CD8-positive, alpha-beta memory T cell (primary cell): ENCODE results near the gene FOXP4. TPM values are rescaled to one million over a fixed set of nuclear protein-coding genes. Genes with fewer than 3 reads are reported as not detected.

Source experiments
- CTCF ChIA-PET: fragments of 350-600 bp; sonication (Branson Sonifier 250); formaldehyde crosslinking; loops from one replicate; lab custom pipeline; 2021; ENCODE audit warnings: antibody characterized with exemption; lab: Charles Lee
- POLR2A ChIA-PET: fragments of 350-600 bp; sonication (Branson Sonifier 250); formaldehyde crosslinking; loops from one replicate; lab custom pipeline; 2021; ENCODE audit warnings: antibody characterized with exemption; lab: Charles Lee
- DNase-seq, 5 donors: peaks; one replicate each; pipeline versions ENCODE4 v3.0.0 to v3.0.0-alpha.2; 2020 to 2022; ENCODE audit warnings: mixed read lengths in 1 of 5
- H3K27ac ChIP-seq: one replicate; pipeline ENCODE4 v1.7.0; 2013; ENCODE audit warnings: low read depth, mild to moderate bottlenecking, low read length, moderate library complexity
- H3K27me3 ChIP-seq: 2 replicates; pipeline ENCODE4 v1.7.0; 2013; ENCODE audit warnings: low read length, mild to moderate bottlenecking; ENCODE audit not compliant: insufficient read depth, poor library complexity, severe bottlenecking
- H3K36me3 ChIP-seq: 2 replicates; pipeline ENCODE4 v1.7.0; 2013; ENCODE audit warnings: mild to moderate bottlenecking, low read length, moderate library complexity; ENCODE audit not compliant: insufficient read depth
- H3K4me1 ChIP-seq: 2 replicates; pipeline ENCODE4 v1.7.0; 2013; ENCODE audit warnings: mild to moderate bottlenecking, low read length, moderate library complexity; ENCODE audit not compliant: insufficient read depth
- H3K4me3 ChIP-seq: 2 replicates; pipeline ENCODE4 v1.7.0; 2013; ENCODE audit warnings: mild to moderate bottlenecking, low read length
- H3K9me3 ChIP-seq: 2 replicates; pipeline ENCODE4 v1.7.0; 2013; ENCODE audit warnings: mild to moderate bottlenecking, low read length
- H3K27ac Mint-ChIP-seq, 8 donors: one replicate each; pipeline ENCODE4 v1.8.0; 2020 to 2021; ENCODE audit warnings: mixed read lengths in 8 of 8, mild to moderate bottlenecking in 6 of 8, inconsistent platforms in 3 of 8, moderate library complexity in 3 of 8
- H3K27me3 Mint-ChIP-seq, 2 donors: one replicate each; pipeline ENCODE4 v1.8.0; 2020 to 2021; ENCODE audit warnings: mixed read lengths in 2 of 2, mild to moderate bottlenecking in 1 of 2, moderate library complexity in 1 of 2
- H3K36me3 Mint-ChIP-seq, 3 donors: one replicate each; pipeline ENCODE4 v1.8.0; 2020 to 2021; ENCODE audit warnings: mixed read lengths in 3 of 3, inconsistent platforms in 1 of 3, mild to moderate bottlenecking in 1 of 3
- H3K4me1 Mint-ChIP-seq, 3 donors: one replicate each; pipeline ENCODE4 v1.8.0; 2020 to 2021; ENCODE audit warnings: mixed read lengths in 3 of 3, inconsistent platforms in 1 of 3, mild to moderate bottlenecking in 1 of 3
- H3K4me3 Mint-ChIP-seq, 7 donors: one replicate each; pipeline ENCODE4 v1.8.0; 2020 to 2021; ENCODE audit warnings: mixed read lengths in 7 of 7, mild to moderate bottlenecking in 6 of 7, moderate library complexity in 4 of 7, inconsistent platforms in 2 of 7
- H3K9me3 Mint-ChIP-seq, 5 donors: one replicate each; pipeline ENCODE4 v1.8.0; 2020 to 2022; ENCODE audit warnings: mixed read lengths in 5 of 5, mild to moderate bottlenecking in 3 of 5, moderate library complexity in 2 of 5, inconsistent platforms in 1 of 5
- polyA plus RNA-seq: library from polyadenylated mRNA; unstranded; fragments of 300-500 nt; fragmentation: Illumina TruSeq; gene quantifications from one replicate; pipeline ENCODE4 v1.2.3, GENCODE V29; 2021
- total RNA-seq, 2 experiments: library from RNA; stranded (reverse); gene quantifications; one replicate each; pipeline ENCODE4 v1.2.3, GENCODE V29; 2021

The FOXP4 gene
- total and polyA plus RNA-seq, 3 experiments from 2014 or later: 1.6 to 22.3 (median 22.2) TPM

DNA sequence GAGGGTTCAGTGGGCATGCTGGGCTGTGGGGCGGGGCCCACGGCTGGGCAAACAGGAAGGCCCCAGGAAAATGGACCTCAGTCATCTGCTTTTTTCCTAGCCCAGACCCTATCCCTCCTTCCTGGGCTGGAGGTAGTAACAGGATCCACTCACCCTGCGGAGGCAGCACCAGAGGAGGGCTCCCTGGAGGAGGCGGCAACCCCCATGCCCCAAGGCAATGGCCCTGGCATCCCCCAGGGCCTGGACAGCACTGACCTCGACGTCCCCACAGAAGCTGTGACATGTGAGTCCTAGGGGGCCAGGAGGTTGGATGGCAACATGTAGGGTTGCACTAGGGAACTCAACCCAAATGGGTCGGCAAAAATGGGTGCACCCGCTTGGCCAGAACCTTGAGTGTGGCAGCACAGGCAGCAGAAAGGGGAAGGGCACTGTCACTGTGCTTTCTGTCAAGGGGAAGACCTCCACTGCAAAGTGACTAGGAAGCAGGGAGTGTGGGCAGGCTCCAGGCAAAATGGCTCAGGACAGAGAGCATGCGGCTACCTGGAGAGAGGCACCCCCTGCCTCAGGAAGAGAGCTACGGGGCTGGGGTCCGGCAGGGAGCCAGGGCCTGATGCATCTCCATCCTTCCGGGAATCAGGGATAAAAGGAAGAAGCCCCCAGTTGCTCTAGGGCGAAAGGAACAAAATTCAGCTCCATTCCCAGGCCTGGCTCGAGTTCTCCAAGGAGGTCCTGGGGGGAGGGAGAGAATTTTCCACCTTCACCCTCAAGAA is 100.0 kb downstream of the FOXP4 start:
- CTCF ChIA-PET: no interaction called here
- Histone ChIP-seq H3K4me3 (no peak overlapping the region), H3K27ac (no peak overlapping the region), H3K9me3 (no peaks in the 10 kb centered on the region), H3K27me3 (peaks cover 4% of the 10 kb centered on the region), H3K36me3 (no peaks in the 10 kb centered on the region), H3K4me1 (no peaks in the 10 kb centered on the region)
- no peaks in the 10 kb centered on the region for H3K9me3 Mint-ChIP-seq
- POLR2A ChIA-PET: no interaction called here
- H3K4me1 Mint-ChIP-seq: no peaks in the 10 kb centered on the region
- no peaks in the 10 kb centered on the region for H3K36me3 Mint-ChIP-seq
- H3K27me3 Mint-ChIP-seq: peaks cover 7 to 43% of the 10 kb centered on the region in 2 donors
- no peak overlapping the region for H3K4me3 Mint-ChIP-seq
- no peak overlapping the region for H3K27ac Mint-ChIP-seq
- no peak for DNase-seq

- H3K9me3 Mint-ChIP-seq: no peaks in the 10 kb centered on the region
- H3K27me3 Mint-ChIP-seq: peaks cover 6 to 39% of the 10 kb centered on the region in 2 donors
- no peaks in the 10 kb centered on the region for H3K9me3 ChIP-seq
- ChIA-PET CTCF (interaction anchor here (0.7 to 1.2 kb wide), 2 partner anchors 36 to 208 kb away, joined by 3 read pairs; no protein-coding TSS in a partner anchor), POLR2A (no interaction called here)
- H3K27ac Mint-ChIP-seq: no peak overlapping the region
- no peaks in the 10 kb centered on the region for H3K4me1 ChIP-seq
- H3K36me3 ChIP-seq: no peaks in the 10 kb centered on the region
- DNase-seq: no peak
- H3K4me3 ChIP-seq: no peak overlapping the region
- H3K36me3 Mint-ChIP-seq: no peaks in the 10 kb centered on the region
- H3K27ac ChIP-seq: no peak overlapping the region
- H3K4me1 Mint-ChIP-seq: no peaks in the 10 kb centered on the region
- peaks cover 4% of the 10 kb centered on the region for H3K27me3 ChIP-seq
- H3K4me3 Mint-ChIP-seq: no peak overlapping the region
Measured at GRCh38 chr6:41647061-41647511, 100.9 kb downstream of the FOXP4 start.

DNA sequence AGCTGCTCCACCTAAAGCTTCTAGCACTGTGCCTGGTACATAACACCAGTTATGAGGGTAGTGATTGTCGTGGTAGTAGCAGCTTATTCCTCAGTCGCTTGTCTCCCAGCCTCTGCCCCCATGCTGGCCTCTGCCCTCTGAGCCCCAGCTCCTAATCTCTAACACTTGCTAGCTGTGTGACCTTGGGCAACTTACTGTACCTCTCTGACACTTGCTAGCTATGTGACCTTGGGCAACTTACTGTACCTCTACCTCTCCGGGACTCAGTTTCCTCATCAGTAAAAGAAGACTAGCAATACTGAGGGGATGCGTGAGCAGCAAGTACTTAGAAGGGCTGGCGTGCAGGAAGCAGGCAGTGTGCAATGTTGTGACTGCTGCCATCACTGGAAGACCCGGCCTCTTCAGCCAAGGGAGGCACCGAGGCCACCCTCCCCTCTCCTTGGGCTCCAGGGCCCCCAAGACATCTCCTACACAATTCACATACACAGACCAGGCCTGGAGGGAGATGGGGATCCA is 101.9 kb downstream of the FOXP4 start:
- Mint-ChIP-seq H3K27ac (no peak overlapping the region), H3K36me3 (no peaks in the 10 kb centered on the region), H3K9me3 (no peaks in the 10 kb centered on the region), H3K27me3 (peaks cover 6 to 37% of the 10 kb centered on the region in 2 donors), H3K4me3 (no peak overlapping the region), H3K4me1 (no peaks in the 10 kb centered on the region)
- no peaks in the 10 kb centered on the region for H3K9me3 ChIP-seq
- CTCF ChIA-PET: interaction anchor here (1.2 kb wide), 1 partner anchor 35 kb away, joined by 3 read pairs; no protein-coding TSS in a partner anchor
- POLR2A ChIA-PET: interaction anchor here (0.6 kb wide), 1 partner anchor 41 kb away, joined by 3 read pairs; no protein-coding TSS in a partner anchor
- H3K36me3 ChIP-seq: no peaks in the 10 kb centered on the region
- H3K27ac ChIP-seq: no peak overlapping the region
- no peaks in the 10 kb centered on the region for H3K4me1 ChIP-seq
- no peak for DNase-seq
- H3K27me3 ChIP-seq: peaks cover 4% of the 10 kb centered on the region
- H3K4me3 ChIP-seq: no peak overlapping the region

DNA sequence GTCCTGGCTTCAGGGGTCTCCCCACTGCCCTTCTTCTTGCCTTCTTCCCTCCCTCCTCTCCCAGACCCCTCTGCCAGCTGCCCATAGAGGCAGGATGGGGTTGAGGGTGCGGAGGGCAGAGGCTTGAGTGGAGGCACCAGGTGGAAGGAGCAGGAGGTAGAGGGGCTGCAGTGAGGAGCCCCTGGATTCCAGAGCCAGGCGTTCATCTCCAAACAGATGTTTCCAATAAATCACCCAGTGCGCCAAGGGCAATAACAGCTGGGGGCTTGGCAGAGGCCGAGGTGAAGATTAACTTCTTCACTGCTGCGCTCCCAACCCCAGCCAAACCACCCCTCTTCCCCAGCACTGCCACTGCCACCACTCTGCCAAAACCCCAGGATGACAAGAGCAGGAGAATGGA is 102.7 kb downstream of the FOXP4 start:
- no peak overlapping the region for H3K4me3 Mint-ChIP-seq
- H3K27ac ChIP-seq: no peak overlapping the region
- ChIA-PET POLR2A (no interaction called here), CTCF (no interaction called here)
- H3K27ac Mint-ChIP-seq: peak overlapping the region in 1 of 8 donors; percentile 87
- peaks cover 5 to 35% of the 10 kb centered on the region in 2 donors for H3K27me3 Mint-ChIP-seq
- no peaks in the 10 kb centered on the region for H3K36me3 ChIP-seq
- no peak for DNase-seq
- H3K9me3 ChIP-seq: no peaks in the 10 kb centered on the region
- H3K27me3 ChIP-seq: peaks cover 4% of the 10 kb centered on the region
- H3K36me3 Mint-ChIP-seq: no peaks in the 10 kb centered on the region
- H3K4me1 Mint-ChIP-seq: no peaks in the 10 kb centered on the region
- H3K4me1 ChIP-seq: no peaks in the 10 kb centered on the region
- H3K9me3 Mint-ChIP-seq: no peaks in the 10 kb centered on the region
- no peak overlapping the region for H3K4me3 ChIP-seq

GRCh38 chr6:41649596-41649995 is 103.4 kb downstream of the FOXP4 start:
- no peak overlapping the region for H3K4me3 Mint-ChIP-seq
- Histone ChIP-seq H3K4me3 (no peak overlapping the region), H3K27me3 (peaks cover 4% of the 10 kb centered on the region), H3K27ac (no peak overlapping the region), H3K36me3 (no peaks in the 10 kb centered on the region), H3K9me3 (no peaks in the 10 kb centered on the region), H3K4me1 (no peaks in the 10 kb centered on the region)
- H3K36me3 Mint-ChIP-seq: no peaks in the 10 kb centered on the region
- DNase-seq: no peak
- POLR2A ChIA-PET: interaction anchor here (0.7 kb wide), 1 partner anchor 38 kb away, joined by 6 read pairs; no protein-coding TSS in a partner anchor
- peaks cover 4 to 40% of the 10 kb centered on the region in 2 donors for H3K27me3 Mint-ChIP-seq
- no peaks in the 10 kb centered on the region for H3K4me1 Mint-ChIP-seq
- no peaks in the 10 kb centered on the region for H3K9me3 Mint-ChIP-seq
- peak overlapping the region in 1 of 8 donors; percentile 75 for H3K27ac Mint-ChIP-seq
- CTCF ChIA-PET: no interaction called here

DNA sequence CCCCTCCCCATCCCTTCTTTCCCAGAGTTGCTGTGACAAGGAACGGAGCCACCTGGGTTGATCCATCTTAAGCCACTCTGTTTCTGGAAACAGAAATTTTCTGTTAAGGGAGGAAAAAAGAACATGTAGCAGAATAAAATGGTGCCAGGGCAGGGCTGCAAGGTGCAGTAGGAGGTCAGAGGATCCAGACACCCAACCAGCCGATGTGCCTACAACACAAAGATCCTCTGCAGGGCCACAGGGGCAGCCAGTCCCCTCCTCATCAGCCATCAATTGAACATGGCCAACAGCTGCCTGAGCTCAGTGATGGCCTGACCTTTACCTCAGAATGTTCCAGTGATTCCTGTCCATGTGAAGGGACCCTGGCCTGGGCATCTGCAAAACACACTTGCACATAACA is 103.9 kb downstream of the FOXP4 start:
- H3K27me3 ChIP-seq: peaks cover 4% of the 10 kb centered on the region
- H3K4me1 ChIP-seq: no peaks in the 10 kb centered on the region
- CTCF ChIA-PET: no interaction called here
- H3K9me3 ChIP-seq: no peaks in the 10 kb centered on the region
- peaks cover 5 to 45% of the 10 kb centered on the region in 2 donors for H3K27me3 Mint-ChIP-seq
- no peak for DNase-seq
- no peak overlapping the region for H3K4me3 Mint-ChIP-seq
- H3K27ac ChIP-seq: no peak overlapping the region
- no peak overlapping the region for H3K27ac Mint-ChIP-seq
- POLR2A ChIA-PET: interaction anchor here (0.7 kb wide), 1 partner anchor 39 kb away, joined by 6 read pairs; no protein-coding TSS in a partner anchor
- H3K36me3 Mint-ChIP-seq: no peaks in the 10 kb centered on the region
- no peaks in the 10 kb centered on the region for H3K36me3 ChIP-seq
- H3K9me3 Mint-ChIP-seq: no peaks in the 10 kb centered on the region
- no peak overlapping the region for H3K4me3 ChIP-seq
- H3K4me1 Mint-ChIP-seq: no peaks in the 10 kb centered on the region

GRCh38 chr6:41651246-41651961 is 105.2 kb downstream of the FOXP4 start:
- H3K36me3 ChIP-seq: no peaks in the 10 kb centered on the region
- Mint-ChIP-seq H3K27ac (peak overlapping the region in 1 of 8 donors; percentile 51), H3K4me3 (no peak overlapping the region), H3K27me3 (peaks cover 9 to 43% of the 10 kb centered on the region in 2 donors), H3K9me3 (no peaks in the 10 kb centered on the region), H3K4me1 (no peaks in the 10 kb centered on the region), H3K36me3 (no peaks in the 10 kb centered on the region)
- no peak for DNase-seq
- no peaks in the 10 kb centered on the region for H3K9me3 ChIP-seq
- no peak overlapping the region for H3K27ac ChIP-seq
- ChIA-PET POLR2A (no interaction called here), CTCF (no interaction called here)
- H3K27me3 ChIP-seq: peaks cover 8% of the 10 kb centered on the region
- no peaks in the 10 kb centered on the region for H3K4me1 ChIP-seq
- no peak overlapping the region for H3K4me3 ChIP-seq
